OCI-LY3 (cell line): ENCODE measurements around the gene NCBP3.

Source experiments
- CTCF ChIP-seq: fragments of 200-600, 300-600 bp; sonication (generic); IDR thresholded peaks from 2 replicates; pipeline ENCODE4 v1.5.1; 2014; ENCODE audit warnings: antibody characterized with exemption, low read length, low read depth
- EZH2phosphoT487 ChIP-seq: fragments of 200-600 bp; shearing (Covaris generic); IDR thresholded peaks from 2 replicates; pipeline ENCODE4 v1.6.1; 2018; ENCODE audit warnings: antibody characterized with exemption, mixed run types, low read depth

- TF ChIP-seq EZH2phosphoT487, result no peak
- no peak for TF ChIP-seq CTCF
These were observed 44.2 kb upstream of the NCBP3 start for GRCh38 chr17:3890082-3890877.
